ENCODE data around the gene FHL1.
"Not testable (repeated sequence)": the region's sequence is repeated elsewhere in the genome, so short reads cannot be mapped to it uniquely, and the experiment has no call there.

The FHL1 gene

DNA sequence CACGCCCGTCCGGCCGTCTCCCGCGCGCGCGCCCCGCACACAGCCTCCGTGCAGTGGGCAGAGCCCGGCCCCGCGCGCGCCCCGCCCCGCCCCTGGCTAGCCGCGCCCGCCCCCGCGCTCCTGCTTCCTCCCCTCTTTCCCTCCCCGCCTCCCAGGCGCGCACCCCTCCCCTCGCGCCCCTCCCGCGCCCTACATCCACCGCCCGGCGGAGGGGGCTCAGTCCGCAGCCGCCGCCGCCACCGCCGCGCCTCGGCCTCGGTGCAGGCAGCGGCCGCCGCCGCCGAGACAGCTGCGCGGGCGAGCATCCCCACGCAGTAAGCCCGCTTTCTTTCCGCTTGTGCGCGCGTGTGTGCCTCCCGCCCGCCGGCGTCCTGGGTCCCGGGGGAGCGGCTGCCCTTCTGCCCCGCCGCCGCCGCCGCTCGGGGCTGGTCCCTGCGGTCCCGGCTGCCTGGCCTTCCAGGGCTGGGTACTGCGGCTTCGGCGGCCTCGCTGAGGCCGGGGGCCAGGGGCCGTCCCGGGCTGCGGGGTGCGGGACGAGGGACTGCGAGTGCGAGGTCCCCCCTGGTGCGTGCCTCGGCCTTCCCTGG, at the start of gene FHL1:
FHL1 (plus strand) TSS at position 219 of the 587 bp plus-strand sequence.
- peak; percentile 47 for DNase-seq (ENCODE audit: low read depth)

DNA sequence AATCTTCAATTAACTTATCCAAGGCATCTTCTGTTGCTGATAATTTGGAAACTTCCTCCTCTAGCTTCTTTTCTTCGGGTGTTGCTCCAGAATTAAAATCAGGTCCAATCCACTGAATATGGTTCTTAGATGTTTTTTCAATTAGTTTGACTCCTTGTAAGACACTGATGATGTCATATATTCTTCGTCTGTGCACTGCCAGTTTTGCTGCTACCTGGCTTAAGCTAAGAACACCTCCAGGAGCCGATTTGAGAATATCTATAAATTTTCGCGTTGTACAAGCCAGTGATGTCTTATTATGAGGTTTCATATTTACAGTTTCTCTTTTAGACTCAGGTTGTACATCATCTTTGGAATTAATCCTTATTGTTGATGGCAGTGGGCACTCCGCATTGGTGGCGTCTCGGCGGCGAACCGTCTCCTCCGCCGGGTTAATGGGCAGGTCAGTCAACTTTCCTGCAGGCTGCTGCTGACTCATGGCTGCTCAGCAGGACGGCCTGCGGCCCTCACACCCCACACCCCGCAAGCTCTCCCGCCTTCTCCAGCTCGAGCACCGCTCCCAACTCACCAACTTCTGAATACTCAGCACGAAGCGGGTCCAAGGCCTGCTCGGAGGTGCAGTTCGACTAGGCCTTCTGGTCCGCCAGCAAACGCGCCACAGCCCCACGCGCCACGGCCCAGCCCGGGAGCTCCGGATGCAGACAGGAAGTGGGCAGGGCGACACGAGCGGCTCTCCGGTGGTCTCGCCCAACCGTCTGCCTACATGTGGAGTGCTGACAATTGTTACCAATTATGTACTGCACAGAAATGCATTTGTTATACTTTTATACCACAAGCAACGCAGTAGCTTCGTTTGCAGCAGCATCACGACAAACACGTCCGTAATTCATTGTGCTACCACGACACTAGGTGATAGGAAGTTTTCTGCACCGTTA, 49.2 kb upstream of the FHL1 start:
- no peak for DNase-seq (ENCODE audit: low read depth)

DNA sequence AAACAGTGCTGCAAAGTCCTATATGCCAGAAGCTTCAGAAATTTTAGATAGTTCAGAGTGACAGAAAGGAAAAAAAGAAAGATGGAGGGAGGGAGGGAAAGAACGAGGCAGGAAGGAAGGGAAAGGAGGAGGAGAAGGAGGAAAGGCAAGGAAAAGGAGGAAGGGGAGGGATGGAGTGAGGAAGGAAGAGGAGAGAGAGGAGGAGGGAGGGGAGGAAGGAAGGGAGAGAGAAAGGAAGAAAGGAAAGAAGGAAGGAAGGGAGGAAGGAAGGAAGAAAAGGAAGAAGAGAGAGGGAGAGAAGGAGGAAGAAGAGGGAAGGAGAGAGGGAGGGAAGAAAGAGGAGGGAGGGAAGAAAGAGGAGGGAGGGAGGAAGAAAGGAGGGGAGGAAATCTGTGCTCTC, 42.4 kb upstream of the FHL1 start:
- DNase-seq (ENCODE audit: low read depth) = no peak

DNA sequence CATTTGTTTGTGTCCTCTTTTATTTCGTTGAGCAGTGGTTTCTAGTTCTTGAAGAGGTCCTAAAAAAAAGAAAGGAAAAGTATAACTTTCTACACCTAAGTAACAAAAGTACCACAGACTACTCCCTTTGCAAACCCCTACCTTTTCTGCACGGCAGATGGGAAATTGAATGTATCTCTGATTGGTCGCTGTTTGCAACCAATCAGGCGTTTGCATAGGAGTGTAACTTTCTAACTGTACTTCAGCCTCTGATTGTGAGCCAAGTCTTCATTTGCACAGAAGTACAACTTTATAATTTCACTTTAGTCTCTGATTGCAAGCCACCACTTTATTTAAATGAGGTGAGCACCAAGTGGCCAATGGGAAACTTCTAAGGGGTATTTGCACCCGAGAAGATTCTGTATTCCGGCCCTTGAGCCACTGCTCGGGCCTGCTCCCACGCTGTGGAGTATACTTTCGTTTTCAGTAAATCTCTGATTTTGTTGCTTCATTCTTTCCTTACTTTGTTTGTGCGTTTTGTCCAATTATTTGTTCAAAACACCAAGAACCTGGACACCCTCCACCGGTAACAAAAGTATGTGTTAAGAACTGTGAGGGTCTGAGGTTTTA, 40.3 kb upstream of the FHL1 start:
- DNase-seq (ENCODE audit: low read depth) = no peak

DNA sequence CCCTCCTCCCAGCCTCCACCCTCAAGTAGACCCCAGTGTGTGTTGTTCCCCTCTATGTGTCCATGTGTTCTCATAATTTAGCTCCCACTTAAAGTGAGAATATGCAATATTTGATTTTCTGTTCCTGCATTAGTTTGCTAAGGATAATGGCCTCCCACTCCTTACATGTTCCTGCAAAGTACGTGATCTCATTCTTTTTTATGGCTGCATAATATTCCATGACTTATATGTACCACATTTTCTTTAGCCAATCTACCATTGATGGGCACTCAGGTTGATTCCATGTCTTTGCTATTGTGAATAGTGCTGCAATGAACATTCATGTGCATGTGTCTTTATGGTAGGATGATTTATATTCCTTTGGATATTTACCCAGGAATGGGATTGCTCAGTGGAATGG, 38.4 kb upstream of the FHL1 start:
- not testable (repeated sequence) for DNase-seq (ENCODE audit: low read depth)

DNA sequence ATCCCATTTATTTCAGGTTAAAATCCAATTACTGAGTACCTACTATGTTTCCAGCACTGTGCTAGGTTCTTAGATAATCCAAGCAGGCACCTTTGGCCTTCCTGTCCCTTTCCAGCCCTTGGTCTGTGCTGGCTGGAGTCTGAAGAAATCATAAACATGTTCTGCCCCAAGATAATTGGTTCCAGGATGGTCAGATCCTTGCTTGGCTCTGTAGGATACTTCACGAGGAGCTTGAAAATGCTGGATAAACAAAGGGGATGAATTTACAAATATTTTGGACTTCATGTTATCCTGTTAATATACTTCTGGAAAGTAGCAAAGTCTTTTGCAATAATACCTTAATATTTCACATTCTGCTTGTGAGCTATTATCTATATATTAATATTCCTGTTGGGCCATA, 35.0 kb upstream of the FHL1 start:
- no peak for DNase-seq (ENCODE audit: low read depth)

DNA sequence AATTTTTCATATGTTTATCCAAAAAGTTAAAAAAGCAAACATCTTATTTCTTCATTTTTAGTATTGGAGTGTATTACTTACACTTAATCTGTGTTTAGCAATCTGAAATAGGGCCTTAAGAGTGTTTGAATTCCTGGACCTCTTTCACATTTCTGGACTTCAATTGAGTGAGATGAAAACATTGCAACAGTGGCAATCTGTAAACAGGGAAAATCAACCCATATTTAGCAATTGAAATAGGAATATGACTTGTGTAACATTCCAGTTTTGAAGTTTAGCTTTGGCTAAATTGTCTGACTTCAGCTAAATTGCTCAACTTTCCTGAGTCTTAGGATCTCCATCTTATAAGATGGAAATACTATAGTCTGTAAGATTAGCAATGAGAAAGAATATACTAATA, 34.6 kb upstream of the FHL1 start:
- peak; percentile 18 for DNase-seq (ENCODE audit: low read depth)

DNA sequence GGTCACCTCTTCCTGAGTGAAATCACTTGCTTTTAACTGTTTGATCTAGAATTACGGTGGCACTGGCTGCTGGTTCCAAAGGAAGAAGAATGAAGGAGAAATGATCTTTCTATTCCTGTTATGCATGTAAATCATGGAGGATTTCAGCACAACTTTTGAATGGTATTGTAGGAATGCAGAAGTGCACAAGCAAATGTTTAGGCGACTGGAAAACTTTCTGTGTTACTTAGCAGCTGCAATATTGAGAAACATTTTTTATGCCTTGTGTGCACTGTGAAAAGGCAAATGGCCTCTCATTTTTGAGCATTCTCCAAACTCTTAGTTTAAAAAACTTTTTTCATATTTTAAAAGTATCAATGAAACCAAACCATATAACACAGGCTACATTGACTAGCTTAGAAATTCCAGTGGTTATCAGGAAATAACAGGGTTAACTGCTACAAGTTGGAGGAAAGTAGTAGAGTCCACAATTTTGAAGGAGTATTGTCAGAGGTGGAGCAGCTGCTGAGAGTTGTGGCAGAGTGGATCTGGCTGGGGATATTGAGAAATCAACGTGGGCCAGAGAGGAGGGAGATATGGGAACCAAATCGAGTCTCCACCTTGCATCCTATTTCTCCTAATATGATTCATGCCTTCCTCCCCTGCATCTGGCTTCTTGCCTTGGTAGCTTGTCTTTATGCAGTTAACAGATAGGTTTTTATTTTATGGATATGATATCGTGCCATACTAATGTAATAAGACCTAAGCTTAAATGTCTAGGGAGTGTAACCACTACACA, 32.0 kb upstream of the FHL1 start:
- DNase-seq (ENCODE audit: low read depth) = peak; percentile 38

DNA sequence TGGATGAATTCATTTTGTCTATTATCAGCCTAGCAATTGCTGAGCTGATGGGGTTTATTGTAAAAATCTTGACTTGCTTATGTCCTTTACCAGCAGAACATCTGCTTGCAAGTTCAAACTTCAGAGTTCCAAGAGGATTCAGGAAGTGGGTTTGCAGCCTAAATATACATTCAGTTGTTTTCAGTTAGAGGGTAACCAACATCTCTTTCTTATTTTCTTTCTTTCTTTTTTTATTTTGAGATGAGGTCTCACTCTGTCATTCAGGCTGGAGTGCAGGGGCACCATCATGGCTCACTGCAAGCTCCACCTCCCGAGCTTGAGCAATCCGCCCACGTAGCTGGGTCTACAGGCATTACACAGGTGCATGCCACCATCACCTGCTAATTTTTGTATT, 31.4 kb upstream of the FHL1 start:
- DNase-seq (ENCODE audit: low read depth) = no peak

DNA sequence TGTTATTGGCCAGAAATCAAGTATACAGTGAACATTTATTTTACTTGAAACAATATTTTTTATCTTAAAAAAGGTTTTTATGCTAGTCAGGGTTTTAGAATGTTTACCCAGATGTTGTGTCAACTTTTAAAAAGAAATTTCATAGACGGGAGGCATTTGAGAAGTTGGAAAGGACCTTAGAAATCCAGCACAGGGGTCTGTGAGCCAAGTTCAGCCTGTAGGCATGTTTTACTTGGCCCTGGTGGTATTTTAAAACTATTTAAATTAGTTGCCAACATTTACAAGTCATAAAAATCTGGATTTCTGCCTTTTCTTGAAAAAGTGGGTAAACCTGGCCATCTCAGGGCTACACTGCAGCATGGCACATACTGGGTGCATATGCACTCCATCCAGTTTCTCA, 25.5 kb upstream of the FHL1 start:
- DNase-seq (ENCODE audit: low read depth) = no peak

DNA sequence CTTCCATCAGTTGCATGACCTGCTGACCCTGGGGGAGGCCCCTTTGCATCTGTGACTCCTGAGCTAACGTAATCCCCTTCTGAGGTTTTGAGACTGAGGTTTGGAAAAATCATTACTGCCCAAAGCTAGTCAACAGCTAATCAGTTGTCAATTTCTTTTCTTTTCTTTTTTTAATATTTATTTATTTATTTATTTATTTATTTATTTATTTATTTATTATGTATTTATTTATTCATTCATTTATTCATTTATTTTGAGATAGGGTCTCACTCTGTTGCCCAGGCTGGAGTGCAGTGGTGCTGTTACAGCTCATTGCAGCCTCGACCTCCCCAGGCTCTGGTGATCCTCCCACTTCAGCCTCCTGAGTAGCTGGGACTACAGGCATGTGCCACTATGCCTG, 25.1 kb upstream of the FHL1 start:
- DNase-seq (ENCODE audit: low read depth) = no peak

DNA sequence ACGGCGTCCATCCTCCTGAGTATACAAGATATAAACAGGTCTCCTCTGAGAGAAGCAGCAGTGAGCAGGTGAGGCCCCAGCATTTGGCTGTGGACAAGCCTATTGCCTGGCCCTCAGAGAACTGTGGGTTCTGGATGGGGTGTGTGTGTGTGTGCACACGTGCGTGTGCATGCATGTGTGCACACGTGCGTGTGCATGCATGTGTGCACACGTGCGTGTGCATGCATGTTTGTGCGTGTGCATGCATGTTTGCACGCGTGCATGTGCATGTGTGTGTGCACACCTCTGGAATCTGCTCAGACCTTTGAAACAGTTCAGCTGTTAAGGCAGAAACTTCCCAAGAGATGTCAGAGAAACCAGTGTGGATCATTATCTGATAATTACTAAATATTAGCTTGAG, 22.2 kb upstream of the FHL1 start:
- DNase-seq (ENCODE audit: low read depth) = no peak

DNA sequence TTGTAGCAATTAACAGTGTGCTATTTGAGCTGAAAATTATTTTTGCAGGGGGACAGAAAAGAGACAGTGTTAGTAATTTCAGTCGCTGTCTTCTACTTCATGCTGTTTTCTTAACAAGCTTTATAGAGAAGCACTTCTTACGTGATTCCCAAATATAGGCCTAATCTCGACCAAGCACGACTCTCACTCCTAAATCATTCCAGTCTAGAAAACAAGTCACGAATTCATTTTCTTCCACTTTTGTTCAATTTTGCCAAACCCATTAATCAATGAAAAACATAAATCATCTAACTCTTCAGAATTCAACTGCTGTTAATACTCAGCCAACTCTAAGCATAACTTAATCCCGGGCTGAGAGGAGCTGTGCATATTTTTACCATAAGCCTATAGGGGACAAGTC, 21.0 kb upstream of the FHL1 start:
- DNase-seq (ENCODE audit: low read depth) = no peak

DNA sequence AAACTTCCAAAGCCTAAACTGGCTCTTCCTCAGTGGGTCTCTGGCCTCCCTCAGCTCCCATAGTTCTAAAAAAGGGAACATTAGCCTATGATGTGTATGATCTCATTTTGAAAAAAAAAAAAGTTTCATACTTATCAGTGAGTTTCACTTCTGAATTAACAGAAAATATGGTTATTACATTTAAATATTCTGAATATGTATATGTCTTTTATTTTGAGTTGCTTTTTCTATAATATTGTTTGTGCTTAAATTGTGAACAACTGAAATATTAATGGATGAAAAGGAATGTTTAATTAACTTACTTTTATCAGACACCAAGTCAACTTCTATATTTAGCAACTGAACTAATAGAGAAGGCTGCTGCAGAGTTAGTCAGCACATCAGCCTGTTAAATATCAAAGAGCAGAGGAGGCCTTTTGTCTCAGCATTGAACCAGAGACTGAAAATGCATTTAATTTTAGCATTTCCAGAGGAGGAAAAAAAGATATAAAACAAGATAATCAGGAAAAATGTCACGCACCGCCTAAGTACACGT, 20.4 kb upstream of the FHL1 start:
- no peak for DNase-seq (ENCODE audit: low read depth)

DNA sequence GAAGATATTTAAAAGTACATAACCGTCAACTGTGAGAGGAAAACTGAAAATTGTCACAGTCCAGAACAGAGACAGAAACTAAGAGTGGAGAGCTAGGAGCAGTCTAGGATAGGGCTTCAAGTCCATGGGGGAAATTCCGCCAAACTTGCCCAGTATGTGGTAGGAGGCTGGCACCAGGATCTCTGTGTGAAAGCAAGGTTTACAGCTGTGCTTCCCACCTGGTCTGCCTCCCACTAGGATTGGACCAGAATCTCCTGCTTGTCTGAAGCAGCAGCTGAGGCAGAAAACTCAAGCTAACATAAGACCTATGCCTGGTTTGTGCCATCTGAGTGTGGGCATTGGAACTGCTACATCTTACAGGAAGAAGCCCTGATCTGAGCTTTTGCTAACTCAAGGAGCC, 18.6 kb upstream of the FHL1 start:
- DNase-seq (ENCODE audit: low read depth) = no peak

DNA sequence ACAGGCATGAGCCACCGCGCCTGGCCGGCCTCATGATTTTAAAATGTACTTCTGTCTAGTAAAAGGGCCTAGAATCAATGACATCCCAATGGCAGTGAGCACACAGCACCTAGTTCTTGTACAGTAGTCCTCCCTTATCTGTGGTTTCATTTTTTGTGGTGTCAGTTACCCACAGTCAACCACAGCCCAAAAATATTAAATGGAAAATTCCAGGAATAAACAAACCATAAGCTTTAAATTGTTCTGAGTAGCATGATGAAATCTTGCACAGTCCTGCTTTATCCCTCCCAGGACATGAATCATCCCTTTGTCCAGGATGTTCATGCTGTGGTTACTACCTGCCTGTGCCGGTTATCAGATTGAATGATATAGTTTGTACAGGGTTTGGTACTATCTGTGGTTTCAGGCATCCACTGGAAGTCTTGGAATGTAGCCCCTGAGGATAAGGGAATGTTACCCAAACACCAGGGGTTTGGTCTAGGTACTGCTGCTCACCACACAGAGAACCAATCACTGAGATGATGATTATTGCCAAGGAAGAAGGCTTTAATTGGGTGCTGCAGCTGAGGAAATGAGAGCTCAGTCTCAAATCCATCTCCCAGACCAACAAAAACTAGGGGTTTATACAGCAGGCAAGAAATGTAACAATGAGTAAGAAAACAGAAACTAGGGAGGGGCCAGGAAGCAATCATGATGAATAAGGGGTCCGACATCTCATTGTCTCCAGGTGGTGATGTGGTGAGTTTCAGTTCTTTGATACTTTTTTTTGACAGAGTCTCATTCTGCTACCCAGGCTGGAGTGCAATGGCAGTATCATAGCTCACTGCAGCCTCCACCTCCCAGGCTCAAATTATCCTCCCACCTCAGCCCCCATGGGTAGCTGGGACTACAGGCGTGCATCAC, 16.2 kb upstream of the FHL1 start:
- DNase-seq (ENCODE audit: low read depth) = peak; percentile 90

DNA sequence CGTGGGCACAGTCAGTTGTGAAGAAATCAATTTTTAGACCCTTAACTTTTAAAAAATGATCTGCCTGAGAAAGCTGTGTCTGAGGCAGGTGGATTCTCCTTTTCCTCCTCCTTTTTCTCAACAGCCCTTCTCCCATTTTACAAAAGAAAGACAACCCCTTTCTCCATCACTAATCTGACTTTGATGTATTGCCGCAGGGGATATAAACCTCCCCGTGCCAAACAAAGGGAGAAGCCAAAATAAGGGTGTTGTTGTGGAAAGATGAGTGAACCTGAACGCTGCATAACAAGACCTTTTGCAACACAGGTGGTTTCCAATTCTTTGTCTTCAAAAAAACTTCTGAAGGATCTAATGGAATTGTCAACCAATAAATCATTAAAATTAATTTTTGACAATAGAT, 8.4 kb upstream of the FHL1 start:
- no peak for DNase-seq (ENCODE audit: low read depth)

DNA sequence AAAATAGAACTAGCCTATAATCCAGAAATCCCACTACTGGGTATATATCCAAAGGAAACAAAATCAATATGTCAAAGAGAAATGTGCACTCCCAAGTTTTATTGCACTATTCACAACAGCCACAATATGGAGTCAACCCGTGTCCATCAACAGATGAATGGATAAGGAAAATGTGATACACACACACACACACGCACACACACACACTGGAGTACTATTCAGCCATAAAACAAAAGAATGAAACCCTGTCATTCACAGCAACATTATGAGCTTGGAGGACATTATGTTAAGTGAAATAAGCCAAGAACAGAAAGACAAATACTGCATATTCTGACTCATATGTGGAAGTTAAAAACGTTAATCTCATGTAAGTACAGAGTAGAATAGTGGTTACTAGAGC, 5.8 kb upstream of the FHL1 start:
- DNase-seq (ENCODE audit: low read depth) = no peak

DNA sequence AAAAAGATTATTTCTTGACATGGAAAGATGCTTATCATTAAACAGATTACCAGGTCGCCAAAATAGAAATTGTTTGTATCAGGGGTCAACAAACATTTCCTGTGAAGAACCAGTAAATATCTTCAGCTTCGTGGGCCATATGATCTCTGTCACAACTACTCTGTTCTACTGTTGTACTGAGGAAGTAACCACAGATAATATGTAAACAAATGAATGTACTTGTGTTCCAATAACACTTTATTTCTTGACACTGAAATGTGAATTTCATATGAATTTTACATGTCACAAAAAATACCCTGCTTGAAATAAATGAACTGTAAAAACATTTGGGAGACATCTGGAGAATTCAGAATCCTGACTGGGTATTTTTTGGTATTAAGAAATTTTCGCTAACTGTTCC, 4.7 kb upstream of the FHL1 start:
- no peak for DNase-seq (ENCODE audit: low read depth)

DNA sequence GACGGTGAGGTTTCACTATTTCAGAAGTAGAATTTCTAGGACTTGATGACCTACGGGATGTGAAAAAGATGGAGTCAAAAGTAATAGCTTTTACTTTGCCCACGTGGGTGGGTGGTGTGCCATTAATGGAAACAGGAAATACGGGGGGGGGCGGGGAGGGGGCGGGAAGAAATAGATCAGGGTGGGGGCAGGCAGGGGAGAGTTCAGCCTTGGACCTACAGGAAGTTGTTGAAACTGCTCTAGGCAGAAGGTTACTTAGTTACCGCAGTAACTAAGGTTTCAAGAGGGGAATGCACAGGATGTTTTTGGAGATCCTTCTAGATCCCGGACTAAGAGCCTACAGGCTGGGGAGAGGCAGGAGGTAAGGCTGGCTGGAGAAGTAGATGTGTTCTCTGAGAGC, 3.6 kb upstream of the FHL1 start:
- DNase-seq (ENCODE audit: low read depth) = no peak

DNA sequence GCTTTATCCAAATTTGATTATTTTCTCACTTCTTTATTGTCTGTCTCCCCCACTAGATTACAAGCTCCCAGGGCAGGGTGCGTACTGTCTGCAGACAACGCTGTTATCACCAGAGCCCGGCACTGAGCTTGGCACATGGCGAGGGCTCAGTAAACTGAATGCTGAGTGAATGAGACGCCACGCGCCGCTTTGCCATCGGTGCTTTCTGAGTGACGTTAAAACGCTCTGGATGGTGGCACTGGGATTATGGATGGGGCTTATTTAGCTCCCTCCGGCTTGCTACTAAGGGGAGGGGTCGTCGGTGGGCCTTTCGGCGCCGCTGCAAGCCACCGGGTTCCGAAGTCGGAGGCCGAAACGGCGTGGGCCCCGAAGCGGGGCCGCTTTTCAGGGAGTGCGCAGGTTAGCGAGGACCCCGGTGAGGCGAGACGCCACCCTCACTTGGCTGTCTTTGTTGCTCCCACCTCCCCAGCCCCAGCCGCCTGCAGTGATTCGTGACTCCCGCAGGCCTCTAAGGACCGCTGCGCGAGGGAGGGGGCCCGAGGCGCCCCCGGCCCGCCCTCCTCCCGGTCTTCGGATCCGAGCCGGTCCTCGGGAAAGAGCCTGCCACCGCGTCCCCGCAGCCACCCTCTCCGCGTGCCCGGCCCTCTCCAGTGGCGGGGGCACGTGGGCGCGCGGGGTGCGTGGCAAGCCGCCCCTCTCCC, 569 bp upstream of the FHL1 start:
- no peak for DNase-seq (ENCODE audit: low read depth)
